ENCODE measurements around the gene HOXA4. TPM values are rescaled to one million over a fixed set of nuclear protein-coding genes. Genes with fewer than 3 reads are reported as not detected.

The HOXA4 gene
- total RNA-seq, 1 donor: 0.72 TPM

- Histone ChIP-seq H3K36me3 (ENCODE audit: insufficient read depth, low read length) (peaks cover 4% of the 10 kb centered on the region), H3K27me3 (ENCODE audit: insufficient read depth, low read length) (no peaks in the 10 kb centered on the region), H4K20me1 (ENCODE audit: insufficient read depth, low read length) (no peaks in the 10 kb centered on the region), H2AFZ (ENCODE audit: low read length) (peak overlapping the region; percentile 97), H3K4me1 (ENCODE audit: insufficient read depth, low read length) (peaks cover 30% of the 10 kb centered on the region), H3K79me2 (ENCODE audit: insufficient read depth, low read length) (peaks cover 56% of the 10 kb centered on the region), H3K4me2 (ENCODE audit: insufficient read depth, low read length) (peak overlapping the region; percentile 97), H3K4me3 (ENCODE audit: insufficient read depth, low read length) (peak overlapping the region; percentile 90), H3K9me3 (ENCODE audit: low read depth, low read length) (no peaks in the 10 kb centered on the region), H3K27ac (ENCODE audit: low read depth, low read length) (no peak overlapping the region)
- no peak for TF ChIP-seq CTCF (IDR thresholded peaks at IDR 0.05; ENCODE audit: extremely low read depth, low read depth, low read length)
- DNase-seq (ENCODE audit: insufficient read length, low spot score, missing footprints): peak; percentile 78
Observed at GRCh38 chr7:27156916-27157701, 26.6 kb upstream of the HOXA4 start.

- peak within 1 kb of the TSS; percentile 74 for H3K27ac ChIP-seq (ENCODE audit: low read depth, low read length)
- peak within 1 kb of the TSS; percentile 97 for H2AFZ ChIP-seq (ENCODE audit: low read length)
- peaks cover 56% of the 10 kb centered on the region for H3K79me2 ChIP-seq (ENCODE audit: insufficient read depth, low read length)
- H3K4me2 ChIP-seq (ENCODE audit: insufficient read depth, low read length): peak within 1 kb of the TSS; percentile 97
- DNase-seq (ENCODE audit: insufficient read length, low spot score, missing footprints): peak; percentile 99
- H3K9me3 ChIP-seq (ENCODE audit: low read depth, low read length): no peaks in the 10 kb centered on the region
- H3K4me3 ChIP-seq (ENCODE audit: insufficient read depth, low read length): peak within 1 kb of the TSS; percentile 90
- no peak for TF ChIP-seq CTCF (IDR thresholded peaks at IDR 0.05; ENCODE audit: extremely low read depth, low read depth, low read length)
- peaks cover 27% of the 10 kb centered on the region for H3K4me1 ChIP-seq (ENCODE audit: insufficient read depth, low read length)
- H3K36me3 ChIP-seq (ENCODE audit: insufficient read depth, low read length): peaks cover 4% of the 10 kb centered on the region
- H4K20me1 ChIP-seq (ENCODE audit: insufficient read depth, low read length): no peaks in the 10 kb centered on the region
- H3K27me3 ChIP-seq (ENCODE audit: insufficient read depth, low read length): no peaks in the 10 kb centered on the region
Observed at GRCh38 chr7:27156508-27156898, 25.9 kb upstream of the HOXA4 start, which contains the start of gene HOXA7. HOXA7 (minus strand) TSS chr7:27156675; CDS start chr7:27156545, 130 bp downstream.

- Histone ChIP-seq H4K20me1 (ENCODE audit: insufficient read depth, low read length) (no peaks in the 10 kb centered on the region), H3K4me2 (ENCODE audit: insufficient read depth, low read length) (peak overlapping the region; percentile 97), H3K9me3 (ENCODE audit: low read depth, low read length) (no peaks in the 10 kb centered on the region), H3K79me2 (ENCODE audit: insufficient read depth, low read length) (peaks cover 58% of the 10 kb centered on the region), H3K4me3 (ENCODE audit: insufficient read depth, low read length) (peak overlapping the region; percentile 90), H3K27me3 (ENCODE audit: insufficient read depth, low read length) (no peaks in the 10 kb centered on the region), H3K36me3 (ENCODE audit: insufficient read depth, low read length) (peaks cover 4% of the 10 kb centered on the region), H2AFZ (ENCODE audit: low read length) (peak overlapping the region; percentile 97), H3K4me1 (ENCODE audit: insufficient read depth, low read length) (peaks cover 24% of the 10 kb centered on the region), H3K27ac (ENCODE audit: low read depth, low read length) (peak overlapping the region; percentile 74)
- no peak for TF ChIP-seq CTCF (IDR thresholded peaks at IDR 0.05; ENCODE audit: extremely low read depth, low read depth, low read length)
- DNase-seq (ENCODE audit: insufficient read length, low spot score, missing footprints): peak; percentile 92
Observed at GRCh38 chr7:27155816-27156507, 25.4 kb upstream of the HOXA4 start.
